Myocyte (in vitro differentiated cells): ENCODE results near the gene KLHL29. TPM values are rescaled to one million over a fixed set of nuclear protein-coding genes. Genes with fewer than 3 reads are reported as not detected.
"Not testable (repeated sequence)": the region's sequence is repeated elsewhere in the genome, so short reads cannot be mapped to it uniquely, and the experiment has no call there.

Experiments used
- DNase-seq: peaks from one replicate; pipeline ENCODE4 v3.0.0-alpha.2; 2012; ENCODE audit warnings: low read depth
- total RNA-seq: library from RNA; depleted of rRNA; stranded (reverse); fragments of >200 nt; gene quantifications from 2 replicates; pipeline ENCODE4 v1.2.3, GENCODE V29; 2014

The KLHL29 gene
- total RNA-seq, 1 donor from 2014 or later: 3.6 TPM

GRCh38 chr2:23367760-23368159 is 17.2 kb upstream of the KLHL29 start:
- no peak for DNase-seq

- no peak for DNase-seq
Observed at GRCh38 chr2:23373666-23374065, 11.3 kb upstream of the KLHL29 start.

- no peak for DNase-seq
Observed at GRCh38 chr2:23375448-23375847, 9.5 kb upstream of the KLHL29 start.

- DNase-seq: no peak
Observed at GRCh38 chr2:23376075-23376474, 8.9 kb upstream of the KLHL29 start.

- no peak for DNase-seq
Observed at GRCh38 chr2:23376972-23377371, 8.0 kb upstream of the KLHL29 start.

- DNase-seq: peak; percentile 18
Observed at GRCh38 chr2:23377771-23378170, 7.2 kb upstream of the KLHL29 start.

- no peak for DNase-seq
Observed at GRCh38 chr2:23378496-23378895, 6.5 kb upstream of the KLHL29 start.

- peak; percentile 49 for DNase-seq
Observed at GRCh38 chr2:23379220-23379695, 5.7 kb upstream of the KLHL29 start.

- DNase-seq: no peak
Observed at GRCh38 chr2:23380562-23381065, 4.4 kb upstream of the KLHL29 start.

- peak; percentile 72 for DNase-seq
Observed at GRCh38 chr2:23381084-23381483, 3.9 kb upstream of the KLHL29 start.

- no peak for DNase-seq
Observed at GRCh38 chr2:23381485-23381884, 3.5 kb upstream of the KLHL29 start.

GRCh38 chr2:23383100-23383499 is 1.9 kb upstream of the KLHL29 start:
- no peak for DNase-seq

GRCh38 chr2:23385351-23385747 is 370 bp downstream of the KLHL29 start:
- peak; percentile 52 for DNase-seq

- DNase-seq: peak; percentile 16
Observed at GRCh38 chr2:23385748-23386338, 864 bp downstream of the KLHL29 start.

GRCh38 chr2:23386339-23387220 is 1.6 kb downstream of the KLHL29 start:
- DNase-seq: no peak

- DNase-seq: no peak
Observed at GRCh38 chr2:23387221-23387550, 2.2 kb downstream of the KLHL29 start.

GRCh38 chr2:23387845-23388244 is 2.9 kb downstream of the KLHL29 start:
- DNase-seq: no peak

- DNase-seq: no peak
Observed at GRCh38 chr2:23388294-23388693, 3.3 kb downstream of the KLHL29 start.

- no peak for DNase-seq
Observed at GRCh38 chr2:23388756-23389514, 4.0 kb downstream of the KLHL29 start.

- peak; percentile 84 for DNase-seq
Observed at GRCh38 chr2:23390152-23390551, 5.2 kb downstream of the KLHL29 start.

- DNase-seq: not testable (repeated sequence)
Observed at GRCh38 chr2:23391237-23391736, 6.3 kb downstream of the KLHL29 start.

GRCh38 chr2:23393722-23394121 is 8.7 kb downstream of the KLHL29 start:
- no peak for DNase-seq
